Keratinocyte (primary cell): ENCODE results near the gene ZNF442. TPM values are rescaled to one million over a fixed set of nuclear protein-coding genes. Genes with fewer than 3 reads are reported as not detected.
A peak's percentile ranks its signal among the peaks of the same experiment; 100 is the strongest.
"Not testable (repeated sequence)": the region's sequence is repeated elsewhere in the genome, so short reads cannot be mapped to it uniquely, and the experiment has no call there.

Experiments used
- DNase-seq: peaks from one replicate; pipeline ENCODE4 v3.0.0-alpha.2; 2011; ENCODE audit warnings: low read depth, missing footprints, low spot score
- FAIRE-seq: peaks from 2 replicates; lab custom pipeline; 2011; peaks lifted over from hg19 to GRCh38; lab: Jason Lieb, UNC
- H2AFZ ChIP-seq: 2 replicates; pipeline ENCODE4 v1.6.0; 2012; ENCODE audit warnings: low read length, control low read depth, inconsistent platforms; ENCODE audit not compliant: control insufficient read depth
- H3K27ac ChIP-seq: 2 replicates; pipeline ENCODE4 v1.5.1; 2011; ENCODE audit warnings: low read length; ENCODE audit not compliant: control insufficient read depth, insufficient read depth
- H3K27me3 ChIP-seq: 3 replicates; pipeline ENCODE4 v1.6.0; 2011; ENCODE audit warnings: low read length; ENCODE audit not compliant: control insufficient read depth, insufficient read depth; ENCODE audit errors: extremely low read depth
- H3K36me3 ChIP-seq, 2 experiments: 2 replicates in 1 of 2; 3 replicates in 1 of 2; pipeline ENCODE4 v1.5.1; 2011; ENCODE audit warnings: low read length in 2 of 2, mild to moderate bottlenecking in 1 of 2; ENCODE audit not compliant: control insufficient read depth in 2 of 2, insufficient read depth in 2 of 2; ENCODE audit errors: extremely low read depth in 1 of 2
- H3K4me1 ChIP-seq: 3 replicates; pipeline ENCODE4 v1.5.1; 2011; ENCODE audit warnings: low read length; ENCODE audit not compliant: control insufficient read depth, insufficient read depth; ENCODE audit errors: extremely low read depth
- H3K4me2 ChIP-seq: 3 replicates; pipeline ENCODE4 v1.6.0; 2011; ENCODE audit warnings: low read depth, low read length; ENCODE audit not compliant: control insufficient read depth, insufficient read depth; ENCODE audit errors: extremely low read depth
- H3K4me3 ChIP-seq, 3 experiments: fragments of 200-600 bp in 1 of 3; sonication (generic) in 1 of 3; 2 replicates in 2 of 3; 3 replicates in 1 of 3; pipeline ENCODE4 v1.5.1; 2011 to 2016; ENCODE audit warnings: low read length in 3 of 3, mild to moderate bottlenecking in 3 of 3, control low read depth in 2 of 3, inconsistent platforms in 1 of 3, low read depth in 1 of 3, mixed read lengths in 1 of 3, mixed run types in 1 of 3, moderate library complexity in 1 of 3; ENCODE audit not compliant: control insufficient read depth in 2 of 3, insufficient read depth in 2 of 3; ENCODE audit errors: extremely low read depth in 1 of 3
- H3K79me2 ChIP-seq: 2 replicates; pipeline ENCODE4 v1.6.0; 2012; ENCODE audit warnings: low read length; ENCODE audit not compliant: control insufficient read depth, insufficient read depth
- H3K9ac ChIP-seq: 3 replicates; pipeline ENCODE4 v1.6.0; 2011; ENCODE audit warnings: low read length; ENCODE audit not compliant: control insufficient read depth, insufficient read depth; ENCODE audit errors: extremely low read depth
- H3K9me1 ChIP-seq: 3 replicates; pipeline ENCODE4 v1.6.0; 2011; ENCODE audit warnings: low read length; ENCODE audit not compliant: control insufficient read depth, insufficient read depth; ENCODE audit errors: extremely low read depth
- H3K9me3 ChIP-seq: 2 replicates; pipeline ENCODE4 v1.5.1; 2012; ENCODE audit warnings: low read depth, low read length; ENCODE audit not compliant: control insufficient read depth
- H4K20me1 ChIP-seq: 3 replicates; pipeline ENCODE4 v1.6.0; 2011; ENCODE audit warnings: low read length; ENCODE audit not compliant: control insufficient read depth, insufficient read depth; ENCODE audit errors: extremely low read depth
- CTCF ChIP-seq, 3 experiments: IDR thresholded peaks in 1 of 3; conservative IDR thresholded peaks in 1 of 3; optimal IDR thresholded peaks in 1 of 3; 2 replicates in 2 of 3; 3 replicates in 1 of 3; pipeline versions ENCODE3 to v1.5.1; 2011; ENCODE audit warnings: low read length in 3 of 3, mild to moderate bottlenecking in 3 of 3, moderate library complexity in 2 of 3, control low read depth in 1 of 3, inconsistent platforms in 1 of 3; ENCODE audit not compliant: insufficient read depth in 2 of 3; ENCODE audit errors: extremely low read depth in 1 of 3
- EZH2 ChIP-seq: IDR thresholded peaks from one replicate; pipeline ENCODE4 v1.6.1; 2012; ENCODE audit warnings: inconsistent platforms, mild to moderate bottlenecking, low read length, moderate library complexity
- dilution Hi-C: fragments of 300-500 bp; cut with MboI; formaldehyde crosslinking; loops from one replicate; pipeline ENCODE4 v1.7.0; 2020; ENCODE audit warnings: low sequenced_read_pairs; ENCODE audit not compliant: extremely low pct_ligation_motif_present
- polyA plus RNA-seq, 5 experiments: library from polyadenylated mRNA; depleted of rRNA in 3 of 5; stranded (reverse) in 3 of 5; stranded (forward) in 1 of 5; unstranded in 1 of 5; fragments of >200 nt; gene quantifications; 1 replicate in 1 of 5; 2 replicates in 3 of 5; 3 replicates in 1 of 5; pipeline versions ENCODE4 v1.2.1 to v1.2.3, GENCODE V29; 2011 to 2012; ENCODE audit warnings: missing spikeins in 2 of 5, low read depth in 1 of 5, low replicate concordance in 1 of 5

ZNF442 gene
- polyA plus RNA-seq, 1 donor (not counting 4 experiments of a cell fraction or from before 2014, with no cell fraction given) = 0.89 TPM

DNA sequence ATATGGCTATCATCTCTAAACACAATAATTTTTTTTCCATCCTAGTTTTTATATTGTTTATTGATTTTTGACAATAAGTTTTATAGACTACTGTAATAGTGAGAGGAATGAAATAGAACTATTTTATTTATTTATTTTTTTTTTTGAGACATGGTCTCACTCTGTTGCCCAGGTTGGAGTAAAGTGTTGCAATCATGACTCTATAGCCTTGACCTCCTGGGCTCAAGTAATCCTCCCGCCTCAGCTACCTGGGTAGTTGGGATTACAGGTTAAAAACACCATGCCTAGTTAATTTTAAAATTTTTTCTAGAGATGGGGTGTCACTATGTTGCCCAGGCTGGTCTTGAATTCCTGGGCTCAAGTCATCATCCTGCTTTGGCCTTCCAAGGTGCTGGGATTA, 8.5 kb upstream of the ZNF442 start:
- FAIRE-seq (no peak), DNase-seq (no peak)
- Histone ChIP-seq H3K4me2 (no peak overlapping the region), H3K79me2 (no peaks in the 10 kb centered on the region), H3K4me1 (no peaks in the 10 kb centered on the region), H3K27ac (no peak overlapping the region), H4K20me1 (no peaks in the 10 kb centered on the region), H3K36me3 (no peaks in the 10 kb centered on the region), H3K27me3 (no peaks in the 10 kb centered on the region), H3K9me1 (no peaks in the 10 kb centered on the region), H3K9ac (no peak overlapping the region), H2AFZ (no peak overlapping the region), H3K9me3 (peaks cover 4% of the 10 kb centered on the region), H3K4me3 (no peak overlapping the region)
- TF ChIP-seq CTCF (optimal IDR thresholded peaks at IDR 0.05 in 1 of 3, IDR thresholded peaks at IDR 0.05 in 1 of 3, conservative IDR thresholded peaks at IDR 0.05 in 1 of 3; ENCODE audit: extremely low read depth in 1 of 3, insufficient read depth in 2 of 3, low read length in 3 of 3) (no peak), EZH2 (no peak)
- dilution Hi-C loops = no loop called here

- no peaks in the 10 kb centered on the region for H3K36me3 ChIP-seq
- peak overlapping the region; percentile 91 for H3K4me2 ChIP-seq
- no peaks in the 10 kb centered on the region for H3K27me3 ChIP-seq
- peak overlapping the region; percentile 22 for H3K27ac ChIP-seq
- dilution Hi-C loops = no loop called here
- H3K79me2 ChIP-seq = no peaks in the 10 kb centered on the region
- DNase-seq = no peak
- peak overlapping the region; percentile 79 for H3K9ac ChIP-seq
- peak overlapping the region; percentile 70 to 83 (median 75) for H3K4me3 ChIP-seq
- peaks cover 6% of the 10 kb centered on the region for H3K4me1 ChIP-seq
- H3K9me3 ChIP-seq = no peaks in the 10 kb centered on the region
- no peak for TF ChIP-seq CTCF (optimal IDR thresholded peaks at IDR 0.05 in 1 of 3, IDR thresholded peaks at IDR 0.05 in 1 of 3, conservative IDR thresholded peaks at IDR 0.05 in 1 of 3; ENCODE audit: extremely low read depth in 1 of 3, insufficient read depth in 2 of 3, low read length in 3 of 3)
- TF ChIP-seq EZH2 = no peak
- H3K9me1 ChIP-seq = no peaks in the 10 kb centered on the region
- no peaks in the 10 kb centered on the region for H4K20me1 ChIP-seq
- no peak for FAIRE-seq
- H2AFZ ChIP-seq = peak overlapping the region; percentile 92
These were observed 870 bp downstream of the ZNF442 start for GRCh38 chr19:12364391-12365235.

DNA sequence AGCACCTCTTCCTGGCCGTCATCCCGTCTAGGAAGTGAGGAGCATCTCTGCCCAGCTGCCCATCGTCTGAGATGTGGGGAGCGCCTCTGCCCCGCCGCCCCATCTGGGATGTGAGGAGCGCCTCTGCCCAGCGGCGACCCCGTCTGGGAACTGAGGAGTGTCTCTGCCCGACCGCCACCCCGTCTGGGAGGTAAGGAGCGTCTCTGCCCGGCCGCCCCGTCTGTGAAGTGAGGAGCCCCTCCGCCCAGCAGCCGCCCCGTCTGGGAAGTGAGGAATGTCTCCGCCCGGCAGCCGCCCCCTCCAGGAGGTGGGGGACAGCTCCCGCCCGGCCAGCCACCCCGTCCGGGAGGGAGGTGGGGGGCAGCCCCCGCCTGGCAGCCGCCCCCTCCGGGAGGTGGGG, 3.2 kb downstream of the ZNF442 start:
- H3K9me1 ChIP-seq, H3K4me3 ChIP-seq, H3K9ac ChIP-seq, FAIRE-seq, dilution Hi-C loops, H3K36me3 ChIP-seq, H3K27ac ChIP-seq, H3K9me3 ChIP-seq, H3K4me1 ChIP-seq, H3K4me2 ChIP-seq, DNase-seq, H3K27me3 ChIP-seq, H3K79me2 ChIP-seq, H4K20me1 ChIP-seq, H2AFZ ChIP-seq: not testable (repeated sequence)
